Glutamatergic neuron (in vitro differentiated cells): ENCODE results near the gene NOXA1. TPM values are rescaled to one million over a fixed set of nuclear protein-coding genes. Genes with fewer than 3 reads are reported as not detected.

Experiments
- DNase-seq: peaks from one replicate; pipeline ENCODE4 v3.0.0; 2022
- H3K27ac Mint-ChIP-seq: one replicate; pipeline ENCODE4 v1.8.0; 2020; ENCODE audit warnings: mild to moderate bottlenecking, mixed read lengths, inconsistent platforms; ENCODE audit not compliant: unreplicated experiment
- H3K27me3 Mint-ChIP-seq: one replicate; pipeline ENCODE4 v1.8.0; 2020; ENCODE audit warnings: mild to moderate bottlenecking, moderate library complexity, mixed read lengths, inconsistent platforms; ENCODE audit not compliant: unreplicated experiment
- H3K36me3 Mint-ChIP-seq: one replicate; pipeline ENCODE4 v1.8.0; 2020; ENCODE audit warnings: mild to moderate bottlenecking, mixed read lengths, inconsistent platforms; ENCODE audit not compliant: unreplicated experiment
- H3K4me1 Mint-ChIP-seq: one replicate; pipeline ENCODE4 v1.8.0; 2020; ENCODE audit warnings: mild to moderate bottlenecking, low read depth, mixed read lengths, inconsistent platforms; ENCODE audit not compliant: unreplicated experiment
- H3K4me3 Mint-ChIP-seq: one replicate; pipeline ENCODE4 v1.8.0; 2020; ENCODE audit warnings: mild to moderate bottlenecking, mixed read lengths, inconsistent platforms; ENCODE audit not compliant: unreplicated experiment
- H3K9me3 Mint-ChIP-seq: one replicate; pipeline ENCODE4 v1.8.0; 2020; ENCODE audit warnings: mild to moderate bottlenecking, moderate library complexity, mixed read lengths, inconsistent platforms; ENCODE audit not compliant: unreplicated experiment
- CTCF ChIP-seq: fragments of 200-600 bp; sonication (generic); IDR thresholded peaks from one replicate; pipeline ENCODE4 v1.5.0; 2021; ENCODE audit not compliant: partially characterized antibody, unreplicated experiment
- total RNA-seq: library from RNA; stranded (reverse); fragmentation: NEBNext Ultra II Directional; extraction: Animal tissue kit (Norgen Biotek cat#: 25700); gene quantifications from one replicate; pipeline ENCODE4 v1.2.1, GENCODE V29; 2021; ENCODE audit not compliant: unreplicated experiment

NOXA1 gene
- total RNA-seq, 1 donor from 2014 or later: 2.6 TPM

GRCh38 chr9:137434498-137435380 lies 11.5 kb downstream of the NOXA1 start:
- no peaks in the 10 kb centered on the region for H3K4me1 Mint-ChIP-seq
- H3K27ac Mint-ChIP-seq: no peak overlapping the region
- no peaks in the 10 kb centered on the region for H3K27me3 Mint-ChIP-seq
- no peaks in the 10 kb centered on the region for H3K9me3 Mint-ChIP-seq
- no peak overlapping the region for H3K4me3 Mint-ChIP-seq
- no peak for TF ChIP-seq CTCF
- DNase-seq: no peak
- no peaks in the 10 kb centered on the region for H3K36me3 Mint-ChIP-seq

GRCh38 chr9:137435381-137435891 lies 12.2 kb downstream of the NOXA1 start:
- DNase-seq: no peak
- TF ChIP-seq CTCF: no peak
- Mint-ChIP-seq H3K4me3 (no peak overlapping the region), H3K36me3 (no peaks in the 10 kb centered on the region), H3K4me1 (no peaks in the 10 kb centered on the region), H3K27ac (no peak overlapping the region), H3K9me3 (no peaks in the 10 kb centered on the region), H3K27me3 (no peaks in the 10 kb centered on the region)

GRCh38 chr9:137435980-137436760 lies 13.0 kb downstream of the NOXA1 start:
- TF ChIP-seq CTCF: no peak
- no peaks in the 10 kb centered on the region for H3K4me1 Mint-ChIP-seq
- peak; percentile 30 for DNase-seq
- H3K9me3 Mint-ChIP-seq: no peaks in the 10 kb centered on the region
- no peak overlapping the region for H3K4me3 Mint-ChIP-seq
- no peaks in the 10 kb centered on the region for H3K27me3 Mint-ChIP-seq
- H3K36me3 Mint-ChIP-seq: no peaks in the 10 kb centered on the region
- H3K27ac Mint-ChIP-seq: no peak overlapping the region

- Mint-ChIP-seq H3K36me3 (no peaks in the 10 kb centered on the region), H3K27me3 (peaks cover 1% of the 10 kb centered on the region), H3K9me3 (peaks cover 1% of the 10 kb centered on the region), H3K4me1 (peaks cover 1% of the 10 kb centered on the region), H3K4me3 (no peak overlapping the region), H3K27ac (no peak overlapping the region)
- DNase-seq: no peak
- no peak for TF ChIP-seq CTCF
Observed at GRCh38 chr9:137436761-137437600, 13.8 kb downstream of the NOXA1 start.
